GM19397 (cell line): Measurements from ENCODE around the gene CEP170B.
"Not testable (repeated sequence)": the region's sequence is repeated elsewhere in the genome, so short reads cannot be mapped to it uniquely, and the experiment has no call there.

Experiments used
- ATAC-seq: cut with Tn5 transposase; IDR thresholded peaks from one replicate; pipeline ENCODE4 v1.9.1; 2021; ENCODE audit warnings: mild to moderate bottlenecking, moderate library complexity; ENCODE audit not compliant: unreplicated experiment

Gene CEP170B

GRCh38 chr14:104877066-104877805 lies 12.2 kb downstream of the CEP170B start:
- ATAC-seq, result no peak

DNA sequence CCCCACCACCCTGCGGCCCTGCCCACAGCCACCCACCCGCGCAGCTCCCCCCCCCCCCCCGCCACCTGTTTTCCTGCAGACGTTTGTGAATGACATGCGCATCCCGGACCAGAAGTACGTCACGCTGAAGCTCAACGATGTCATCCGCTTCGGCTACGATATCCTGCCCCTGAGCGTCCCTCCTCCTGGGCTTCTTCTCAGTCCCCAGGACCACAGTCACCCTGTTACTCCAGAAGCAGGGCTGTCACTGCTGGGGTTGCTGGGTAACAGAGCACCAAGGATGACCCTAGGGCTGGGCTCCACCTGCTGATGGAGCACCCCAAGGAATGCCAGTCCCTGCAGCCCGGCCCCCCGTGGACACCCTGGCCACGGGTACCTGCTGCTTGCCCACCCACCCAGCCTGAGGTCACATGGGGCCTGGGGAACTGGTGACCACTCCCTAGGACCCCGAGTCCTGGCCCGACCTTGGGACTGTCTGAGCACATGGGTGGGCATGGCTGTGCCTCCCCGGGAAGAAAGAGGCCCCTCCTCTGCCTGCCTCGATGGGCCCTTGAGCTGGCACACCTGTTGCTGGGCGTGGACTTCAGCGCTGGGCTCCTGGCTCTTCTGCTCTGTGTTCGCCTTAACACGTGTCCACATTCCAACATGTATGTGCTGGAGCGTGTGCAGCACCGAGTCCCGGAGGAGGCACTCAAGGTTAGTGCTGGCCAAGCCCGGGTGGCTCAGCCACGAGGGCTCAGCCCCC lies 12.9 kb downstream of the CEP170B start:
- no peak for ATAC-seq

DNA sequence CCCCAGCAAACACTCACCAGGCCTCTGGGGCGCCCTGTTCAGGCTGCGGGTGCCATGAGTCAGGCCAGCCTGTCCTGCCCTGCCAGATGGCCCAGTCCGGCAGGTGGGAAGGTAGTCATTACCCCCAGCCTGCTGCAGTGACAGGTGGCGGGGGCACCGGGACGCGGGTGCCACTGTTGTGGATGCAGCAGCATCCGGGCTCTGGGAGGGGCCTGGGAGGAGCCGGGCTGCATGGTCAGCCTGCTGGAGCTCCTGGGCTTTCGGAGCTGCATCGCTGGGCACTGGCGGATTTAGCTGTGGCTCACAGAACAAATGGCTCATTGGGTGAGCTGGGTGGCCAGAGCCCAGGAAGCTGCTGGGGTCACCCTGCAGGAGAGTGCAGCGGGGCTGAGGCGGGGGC lies 13.5 kb downstream of the CEP170B start:
- ATAC-seq, result no peak

DNA sequence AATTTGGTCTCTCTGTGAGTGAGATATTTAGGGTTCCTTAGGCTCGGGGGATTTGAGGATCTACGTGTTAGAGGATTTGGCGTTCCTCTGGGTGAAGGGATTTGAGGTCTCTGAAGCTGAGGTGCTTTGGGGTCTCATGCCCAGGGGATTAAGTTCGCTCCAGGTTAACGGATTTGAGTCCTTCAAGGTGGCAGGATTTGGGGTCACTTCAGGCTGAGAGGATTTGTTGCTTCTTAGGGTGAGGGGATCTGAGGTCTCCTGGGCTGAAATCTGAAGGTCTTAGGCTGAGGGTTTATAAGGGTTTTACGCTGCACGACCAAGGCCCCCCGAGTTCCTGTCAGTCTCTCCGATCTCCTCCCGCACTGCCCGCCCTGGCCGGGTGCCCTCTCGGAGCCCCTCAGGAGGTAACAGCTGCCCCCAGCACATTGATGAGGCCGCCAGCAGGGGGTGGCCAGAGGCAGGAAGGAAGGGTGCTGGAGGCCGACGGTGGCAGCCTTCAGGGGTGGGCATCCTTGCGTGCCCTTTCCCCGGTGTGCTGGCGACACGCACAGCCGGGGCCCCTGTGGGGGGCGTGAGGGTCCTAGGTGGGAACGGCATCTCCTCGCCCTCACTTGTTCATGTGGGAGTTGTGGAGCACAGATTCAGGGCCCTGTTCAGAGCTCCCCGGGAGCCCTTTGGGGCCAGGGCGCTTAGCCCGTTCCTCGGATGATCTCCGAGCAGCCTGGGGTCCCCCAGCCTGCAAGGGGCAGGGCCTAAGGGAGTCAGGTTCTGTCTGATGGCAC lies 14.3 kb downstream of the CEP170B start:
- ATAC-seq, result no peak

GRCh38 chr14:104879983-104880565 lies 15.0 kb downstream of the CEP170B start:
- ATAC-seq, result no peak

DNA sequence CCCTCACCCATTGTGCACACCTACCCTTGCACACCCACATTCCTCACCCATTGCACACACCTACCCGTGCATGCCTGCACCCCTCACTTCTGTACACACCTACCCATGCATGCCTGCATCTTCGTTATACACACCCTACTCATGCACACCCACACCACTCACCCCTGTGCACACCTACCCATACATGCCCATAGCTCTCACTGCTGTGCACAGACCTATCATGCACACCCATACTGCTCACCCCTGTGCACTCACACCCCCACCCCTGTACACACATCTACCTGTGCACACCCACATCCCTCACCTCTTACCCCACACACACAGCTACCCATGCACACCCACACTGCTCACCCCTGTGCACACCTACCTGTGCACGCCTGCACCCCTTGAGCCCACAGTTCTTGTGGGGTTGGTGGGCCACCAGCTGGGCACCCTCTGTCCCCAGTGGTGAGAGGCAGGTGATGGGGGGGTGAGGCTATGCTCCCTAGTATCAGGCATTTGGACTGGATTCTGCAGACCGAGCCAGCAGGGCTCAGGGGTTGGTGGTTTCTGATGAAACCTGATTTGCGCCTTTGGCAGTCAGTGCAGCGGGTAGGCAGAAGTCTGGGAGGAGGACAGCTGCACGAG lies 15.6 kb downstream of the CEP170B start:
- no peak for ATAC-seq

- no peak for ATAC-seq
These were observed 16.4 kb downstream of the CEP170B start for GRCh38 chr14:104881369-104881979.

DNA sequence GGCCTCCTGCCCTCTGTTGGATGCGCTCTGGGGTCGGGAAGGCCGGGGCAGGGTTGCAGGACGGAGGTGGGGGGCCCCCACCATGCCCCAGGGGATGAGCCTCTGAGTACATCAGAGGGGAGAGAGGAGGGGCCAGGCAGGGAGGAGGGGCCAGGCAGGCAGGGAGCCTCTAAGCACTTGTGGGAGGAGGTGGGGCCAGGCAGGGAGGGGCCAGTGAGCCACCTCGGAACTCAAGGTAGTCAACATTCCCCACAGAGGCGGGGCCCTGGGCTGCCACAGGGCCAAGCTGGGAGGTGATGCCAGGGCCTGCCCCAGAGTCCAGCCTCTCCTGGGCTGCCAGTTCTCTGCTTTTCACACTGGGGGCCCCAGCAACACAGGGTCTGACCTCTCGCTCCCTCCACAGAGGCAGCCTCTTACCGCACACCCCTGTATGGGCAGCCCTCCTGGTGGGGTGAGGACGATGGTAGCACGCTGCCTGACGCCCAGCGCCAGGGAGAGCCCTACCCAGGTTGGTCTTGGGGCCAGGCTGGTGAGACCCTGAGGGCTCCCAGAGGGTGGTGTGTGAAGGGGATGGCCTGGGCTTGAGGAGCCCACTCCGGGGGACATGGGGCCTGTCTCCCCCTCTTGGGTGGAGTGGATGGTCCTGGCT lies 17.4 kb downstream of the CEP170B start:
- ATAC-seq, result no peak

GRCh38 chr14:104882991-104883660 lies 18.1 kb downstream of the CEP170B start:
- no peak for ATAC-seq

- no peak for ATAC-seq
These were observed 18.8 kb downstream of the CEP170B start for GRCh38 chr14:104883681-104884361.

- ATAC-seq, result not testable (repeated sequence)
These were observed 19.3 kb downstream of the CEP170B start for GRCh38 chr14:104884381-104884780.

DNA sequence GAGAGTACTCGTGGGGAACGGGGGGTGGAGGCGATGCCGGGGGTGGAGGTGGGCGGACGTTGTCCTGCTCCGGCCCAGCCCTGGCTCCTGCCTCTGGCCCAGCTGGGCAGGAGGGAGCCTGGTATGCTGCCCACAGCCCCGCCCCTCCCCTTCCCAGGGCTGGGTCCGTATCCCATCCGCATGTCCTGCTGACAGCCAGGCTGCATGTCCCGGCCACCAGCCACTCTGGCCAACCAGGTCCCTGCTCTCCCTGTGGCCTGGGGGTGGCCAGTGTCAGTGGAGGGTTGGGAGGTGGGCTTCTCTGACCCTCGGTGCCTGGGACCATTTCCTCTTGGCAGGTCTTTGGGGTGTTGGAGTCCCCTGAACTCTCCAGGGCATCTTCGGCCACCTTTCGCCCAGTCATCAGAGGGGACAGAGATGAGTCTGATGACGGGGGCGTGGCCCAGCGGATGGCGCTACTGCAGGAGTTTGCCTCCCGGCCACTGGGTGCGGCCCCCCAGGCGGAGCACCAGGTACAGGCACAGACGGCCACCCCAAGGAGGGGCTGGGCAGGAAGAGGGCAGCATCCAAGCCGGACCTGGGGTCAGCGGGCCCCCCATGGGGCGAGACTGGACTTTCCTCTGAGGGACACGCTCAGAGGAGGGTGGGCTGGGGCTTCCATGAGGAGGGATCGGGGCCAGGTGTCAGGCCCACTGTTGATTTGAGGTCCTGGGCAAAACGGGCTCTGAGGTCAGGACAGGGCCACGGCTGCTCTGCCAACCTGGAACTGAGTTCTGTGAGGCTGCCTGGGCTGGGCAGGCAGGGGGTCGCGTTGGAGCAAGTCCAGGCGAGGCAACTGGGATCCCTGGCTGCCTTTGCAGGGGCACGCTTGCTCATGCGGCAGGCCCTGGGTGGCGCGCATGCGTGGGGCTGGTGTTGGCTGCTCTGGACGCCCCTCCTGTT lies 20.2 kb downstream of the CEP170B start:
- ATAC-seq, result no peak

GRCh38 chr14:104885973-104886689 lies 21.1 kb downstream of the CEP170B start:
- no peak for ATAC-seq

- no peak for ATAC-seq
These were observed 21.9 kb downstream of the CEP170B start for GRCh38 chr14:104886690-104887622.

GRCh38 chr14:104887623-104888488 lies 22.8 kb downstream of the CEP170B start:
- no peak for ATAC-seq
